GM19468 (cell line): ENCODE data around the gene EHBP1L1.

Experiments
- ATAC-seq: cut with Tn5 transposase; IDR thresholded peaks from one replicate; pipeline ENCODE4 v1.9.1; 2021; ENCODE audit warnings: mild to moderate bottlenecking, moderate library complexity, moderate number of reproducible peaks; ENCODE audit not compliant: unreplicated experiment; ENCODE audit errors: extremely low read depth

EHBP1L1 gene

GRCh38 chr11:65611758-65612603 lies 36.1 kb downstream of the EHBP1L1 start:
- no peak for ATAC-seq

GRCh38 chr11:65612691-65613090 lies 36.8 kb downstream of the EHBP1L1 start:
- no peak for ATAC-seq

- ATAC-seq, result no peak
Measured at GRCh38 chr11:65613091-65613928, 37.5 kb downstream of the EHBP1L1 start.

GRCh38 chr11:65615229-65615949 lies 39.5 kb downstream of the EHBP1L1 start, which contains the start of gene PCNX3:
Gene PCNX3, plus strand, starts transcription at chr11:65615776. Its CDS starts 536 bp downstream, at chr11:65616312.
- ATAC-seq, result peak; percentile 80

- no peak for ATAC-seq
Measured at GRCh38 chr11:65615950-65616574, 40.2 kb downstream of the EHBP1L1 start.

- no peak for ATAC-seq
Measured at GRCh38 chr11:65616575-65617001, 40.7 kb downstream of the EHBP1L1 start.

GRCh38 chr11:65617136-65617850 lies 41.4 kb downstream of the EHBP1L1 start:
- ATAC-seq, result no peak

- ATAC-seq, result no peak
Measured at GRCh38 chr11:65617990-65618751, 42.3 kb downstream of the EHBP1L1 start.

GRCh38 chr11:65618763-65619162 lies 42.9 kb downstream of the EHBP1L1 start:
- no peak for ATAC-seq

GRCh38 chr11:65619281-65619928 lies 43.6 kb downstream of the EHBP1L1 start:
- no peak for ATAC-seq

GRCh38 chr11:65620666-65621065 lies 44.8 kb downstream of the EHBP1L1 start:
- ATAC-seq, result no peak

GRCh38 chr11:65621460-65621859 lies 45.6 kb downstream of the EHBP1L1 start:
- no peak for ATAC-seq

- ATAC-seq, result no peak
Measured at GRCh38 chr11:65622011-65622410, 46.2 kb downstream of the EHBP1L1 start.

- no peak for ATAC-seq
Measured at GRCh38 chr11:65623177-65623576, 47.3 kb downstream of the EHBP1L1 start.

GRCh38 chr11:65623852-65624616 lies 48.2 kb downstream of the EHBP1L1 start:
- ATAC-seq, result no peak

- no peak for ATAC-seq
Measured at GRCh38 chr11:65624931-65625627, 49.2 kb downstream of the EHBP1L1 start.
